IMR-90 (cell line): ENCODE measurements around the gene LGALS14. TPM values are rescaled to one million over a fixed set of nuclear protein-coding genes. Genes with fewer than 3 reads are reported as not detected.

ENCODE experiments used
- ATAC-seq: fragments of 200-7000 bp; cut with Tn5 transposase; 2 replicates; pipeline ENCODE4 v1.9.1; 2020; ENCODE audit warnings: low read depth, mild to moderate bottlenecking, moderate library complexity
- BruUV-seq: library from RNA; stranded (reverse); fragments of 400-500 nt; replicated peaks from 2 replicates; lab custom pipeline; 2021; lab: Mats Ljungman, UMichigan
- CTCF ChIA-PET: fragments of 300-600 bp; formaldehyde crosslinking; extraction: SDS; loops from one replicate; lab custom pipeline; 2021; ENCODE audit warnings: antibody characterized with exemption; lab: Yijun Ruan, JAX
- POLR2A ChIA-PET: fragments of 300-600 bp; sonication (Branson Sonifier 250); formaldehyde crosslinking; loops from one replicate; lab custom pipeline; 2022; ENCODE audit warnings: antibody characterized with exemption; ENCODE audit not compliant: unreplicated experiment; lab: Charles Lee
- DNase-seq: peaks from one replicate; pipeline ENCODE4 v3.0.0; 2013
- H2AFZ ChIP-seq: replicated peaks from 2 replicates; pipeline ENCODE3; 2013; ENCODE audit warnings: low read length, mild to moderate bottlenecking; ENCODE audit not compliant: poor library complexity
- H2AK5ac ChIP-seq: 2 replicates; pipeline ENCODE4 v1.6.1; 2013; ENCODE audit warnings: low read depth, low read length, inconsistent platforms
- H2AK9ac ChIP-seq: replicated peaks from 2 replicates; pipeline ENCODE3; 2013; ENCODE audit warnings: mild to moderate bottlenecking, low read depth, low read length, moderate library complexity; ENCODE audit not compliant: poor library complexity
- H2BK120ac ChIP-seq: 2 replicates; pipeline ENCODE4 v1.6.1; 2013; ENCODE audit warnings: low read depth, low read length, inconsistent platforms
- H2BK15ac ChIP-seq: 3 replicates; pipeline ENCODE4 v1.6.1; 2013; ENCODE audit warnings: low read depth, low read length, inconsistent platforms
- H2BK20ac ChIP-seq: 2 replicates; pipeline ENCODE4 v1.6.1; 2013; ENCODE audit warnings: low read depth, mild to moderate bottlenecking, inconsistent platforms, low read length, moderate library complexity
- H2BK5ac ChIP-seq: 2 replicates; pipeline ENCODE4 v1.6.1; 2013; ENCODE audit warnings: mild to moderate bottlenecking, low read depth, low read length, inconsistent platforms; ENCODE audit not compliant: poor library complexity, severe bottlenecking
- H3K14ac ChIP-seq: replicated peaks from 2 replicates; pipeline ENCODE4 v1.6.1; 2013; ENCODE audit warnings: low read depth, low read length, inconsistent platforms
- H3K18ac ChIP-seq: 2 replicates; pipeline ENCODE4 v1.6.1; 2013; ENCODE audit warnings: low read depth, low read length, control low read depth
- H3K23ac ChIP-seq: 2 replicates; pipeline ENCODE4 v1.6.1; 2013; ENCODE audit warnings: low read depth, low read length, inconsistent platforms
- H3K27ac ChIP-seq: 2 replicates; pipeline ENCODE4 v1.5.1; 2013; ENCODE audit warnings: mild to moderate bottlenecking, control low read depth, low read length; ENCODE audit not compliant: insufficient read depth
- H3K27me3 ChIP-seq: 2 replicates; pipeline ENCODE4 v1.6.1; 2013; ENCODE audit warnings: low read length; ENCODE audit not compliant: control insufficient read depth, insufficient read depth
- H3K36me3 ChIP-seq: 2 replicates; pipeline ENCODE4 v1.6.1; 2013; ENCODE audit warnings: low read length, mixed read lengths; ENCODE audit not compliant: control insufficient read depth, insufficient read depth
- H3K4ac ChIP-seq: 2 replicates; pipeline ENCODE4 v1.6.1; 2013; ENCODE audit warnings: low read depth, low read length, inconsistent platforms
- H3K4me1 ChIP-seq: 2 replicates; pipeline ENCODE4 v1.6.1; 2013; ENCODE audit warnings: low read length, mixed read lengths; ENCODE audit not compliant: control insufficient read depth, insufficient read depth
- H3K4me2 ChIP-seq: 2 replicates; pipeline ENCODE4 v1.6.1; 2013; ENCODE audit warnings: low read depth, mild to moderate bottlenecking, control low read depth, low read length, moderate library complexity
- H3K4me3 ChIP-seq: 2 replicates; pipeline ENCODE4 v1.5.1; 2013; ENCODE audit warnings: low read depth, mild to moderate bottlenecking, control low read depth, low read length, moderate library complexity; ENCODE audit not compliant: insufficient read depth
- H3K56ac ChIP-seq: 2 replicates; pipeline ENCODE4 v1.6.1; 2013; ENCODE audit warnings: low read length, inconsistent platforms; ENCODE audit not compliant: insufficient read depth; ENCODE audit errors: extremely low read depth
- H3K79me1 ChIP-seq, 2 experiments: 2 replicates each; pipeline ENCODE4 v1.6.1; 2013; ENCODE audit warnings: low read length in 2 of 2, inconsistent platforms in 1 of 2, low read depth in 1 of 2
- H3K9ac ChIP-seq: 2 replicates; pipeline ENCODE4 v1.6.1; 2013; ENCODE audit warnings: low read depth, low read length, control low read depth
- H3K9me1 ChIP-seq: 2 replicates; pipeline ENCODE4 v1.6.1; 2013; ENCODE audit warnings: low read length, inconsistent platforms; ENCODE audit not compliant: insufficient read depth
- H3K9me3 ChIP-seq: 2 replicates; pipeline ENCODE4 v1.6.1; 2013; ENCODE audit warnings: low read length; ENCODE audit not compliant: control insufficient read depth, insufficient read depth
- H4K20me1 ChIP-seq: 2 replicates; pipeline ENCODE4 v1.6.1; 2013; ENCODE audit warnings: low read length, inconsistent platforms; ENCODE audit not compliant: insufficient read depth
- H4K5ac ChIP-seq: 2 replicates; pipeline ENCODE4 v1.6.1; 2013; ENCODE audit warnings: mild to moderate bottlenecking, low read depth, low read length, control low read depth
- H4K8ac ChIP-seq, 2 experiments: 2 replicates each; pipeline ENCODE4 v1.6.1; 2013; ENCODE audit warnings: low read depth in 2 of 2, low read length in 2 of 2, control low read depth in 1 of 2, inconsistent platforms in 1 of 2
- H4K91ac ChIP-seq: 2 replicates; pipeline ENCODE4 v1.6.1; 2013; ENCODE audit warnings: low read depth, low read length, inconsistent platforms; ENCODE audit not compliant: insufficient read depth
- BHLHE40 ChIP-seq: fragments of 150-350 bp; IDR thresholded peaks from 2 replicates; pipeline ENCODE4 v1.6.1; 2016; ENCODE audit warnings: mild to moderate bottlenecking, low read depth, low read length
- CEBPB ChIP-seq: IDR thresholded peaks from 2 replicates; pipeline ENCODE4 v1.6.1; 2012; ENCODE audit warnings: low read depth, low read length, improper control_type of control experiment
- CTCF ChIP-seq: conservative IDR thresholded peaks from 2 replicates; pipeline ENCODE4 v1.5.1; 2012; ENCODE audit warnings: mild to moderate bottlenecking, low read depth, low read length, improper control_type of control experiment
- MXI1 ChIP-seq: IDR thresholded peaks from 2 replicates; pipeline ENCODE4 v1.6.1; 2012; ENCODE audit warnings: low read depth, mild to moderate bottlenecking, low read length, moderate library complexity, borderline replicate concordance
- NFE2L2 ChIP-seq: fragments of 150-350 bp; IDR thresholded peaks from 2 replicates; pipeline ENCODE4 v1.6.1; 2016; ENCODE audit warnings: low read depth, mild to moderate bottlenecking, low read length
- POLR2A ChIP-seq: IDR thresholded peaks from 2 replicates; pipeline ENCODE4 v1.6.1; 2012; ENCODE audit warnings: mild to moderate bottlenecking, low read depth, low read length
- RCOR1 ChIP-seq: IDR thresholded peaks from 2 replicates; pipeline ENCODE4 v1.6.1; 2012; ENCODE audit warnings: mild to moderate bottlenecking, low read length, improper control_type of control experiment; ENCODE audit not compliant: insufficient replicate concordance
- RFX5 ChIP-seq: IDR thresholded peaks from 2 replicates; pipeline ENCODE4 v1.8.0; 2012; ENCODE audit warnings: low read depth, mild to moderate bottlenecking, low read length, moderate library complexity
- SMC3 ChIP-seq: fragments of 150-350 bp; IDR thresholded peaks from 2 replicates; pipeline ENCODE4 v1.6.1; 2016; ENCODE audit warnings: low read depth, mild to moderate bottlenecking, antibody characterized with exemption, low read length, moderate library complexity
- USF2 ChIP-seq: fragments of 150-350 bp; IDR thresholded peaks from 2 replicates; pipeline ENCODE4 v1.6.1; 2017; ENCODE audit warnings: mild to moderate bottlenecking, antibody characterized with exemption, low read length, low read depth
- WGBS, 2 experiments: methylation state at CpG; one replicate each; pipeline versions ENCODE4 v1.1.5 to v1.1.7; 2013; ENCODE audit warnings: missing lambda C conversion rate in 2 of 2; ENCODE audit not compliant: insufficient read length in 1 of 2; ENCODE audit errors: extremely low coverage in 2 of 2; 5-methylcytosine and 5-hydroxymethylcytosine counted together
- dilution Hi-C: fragments of 300-500 bp; cut with HindIII; formaldehyde crosslinking; loops from one replicate; pipeline ENCODE4 v1.14.3; 2018; ENCODE audit warnings: low sequenced_read_pairs; ENCODE audit not compliant: unreplicated experiment
- in situ Hi-C: fragments of 300-500 bp; cut with MboI; formaldehyde crosslinking; loops from 3 replicates; pipeline ENCODE4 v1.14.3; 2019; ENCODE audit warnings: low sequenced_read_pairs, inconsistent platforms, mixed read lengths
- intact Hi-C: fragments of 100-400 bp; cut with micrococcal nuclease; formaldehyde crosslinking; loops from 2 replicates; pipeline ENCODE4 v1.10.0; 2022
- polyA plus RNA-seq, 3 experiments: library from polyadenylated mRNA; depleted of rRNA; stranded (reverse); fragments of >200 nt; gene quantifications; 2 replicates each; pipeline ENCODE4 v1.2.3, GENCODE V29; 2012; ENCODE audit warnings: low replicate concordance in 1 of 3
- total RNA-seq: library from RNA; depleted of rRNA; stranded (reverse); fragments of >200 nt; gene quantifications from 2 replicates; pipeline ENCODE4 v1.2.3, GENCODE V29; 2012
- TF ChIP-seq, protein P1 (sequence below): fragments of 150-350 bp; IDR thresholded peaks from 2 replicates; pipeline ENCODE4 v1.6.1; 2016; ENCODE audit warnings: low read depth, mild to moderate bottlenecking, low read length, moderate library complexity, borderline replicate concordance

LGALS14 gene
- total and polyA plus RNA-seq, 2 of the 4 experiments (the other 2 are of a cell fraction): not detected

GRCh38 chr19:39676004-39676403 lies 28.3 kb upstream of the LGALS14 start:
- no peak overlapping the region for H2BK20ac ChIP-seq
- no peaks in the 10 kb centered on the region for H3K36me3 ChIP-seq
- H3K4me3 ChIP-seq: no peak overlapping the region
- ATAC-seq: no peak
- in situ Hi-C loops: loop anchor here (10.0 kb wide), 1 partner anchor 121 kb away; no protein-coding TSS in a partner anchor
- H2BK120ac ChIP-seq: no peak overlapping the region
- H3K27ac ChIP-seq: no peak overlapping the region
- no peak overlapping the region for H3K4me2 ChIP-seq
- H2AK5ac ChIP-seq: no peak overlapping the region
- H4K5ac ChIP-seq: no peak overlapping the region
- H3K4ac ChIP-seq: no peak overlapping the region
- 0 out of 2 replicates have a peak, but pooled peaks cover 1% of the 10 kb centered on the region for H3K27me3 ChIP-seq
- no peak overlapping the region for H3K14ac ChIP-seq
- H3K9ac ChIP-seq: no peak overlapping the region
- dilution Hi-C loops: no loop called here
- intact Hi-C loops: no loop called here
- no peak overlapping the region for H3K18ac ChIP-seq
- no peak overlapping the region for H2BK5ac ChIP-seq
- no peak overlapping the region for H2AFZ ChIP-seq
- no CpG with 5 or more reads among the region's 3 CpGs for WGBS, 2 experiments
- no peak overlapping the region for H4K91ac ChIP-seq
- no peaks in the 10 kb centered on the region for H3K79me1 ChIP-seq
- H3K9me1 ChIP-seq: no peaks in the 10 kb centered on the region
- no peak for DNase-seq
- BruUV-seq: no TSS peak
- H2AK9ac ChIP-seq: no peak overlapping the region
- no peak overlapping the region for H3K23ac ChIP-seq
- no peaks in the 10 kb centered on the region for H3K9me3 ChIP-seq
- no peak overlapping the region for H3K56ac ChIP-seq
- POLR2A ChIA-PET: no interaction called here
- CTCF ChIA-PET: no interaction called here
- H4K8ac ChIP-seq: no peak overlapping the region
- no peak overlapping the region for H2BK15ac ChIP-seq
- H4K20me1 ChIP-seq: no peaks in the 10 kb centered on the region
- no peaks in the 10 kb centered on the region for H3K4me1 ChIP-seq
- TF ChIP-seq POLR2A (no peak), NFE2L2 (no peak), CEBPB (no peak), CTCF (no peak), RFX5 (no peak), BHLHE40 (no peak), MXI1 (no peak), USF2 (no peak), RCOR1 (no peak), SMC3 (no peak)
- TF ChIP-seq, protein P1, sequence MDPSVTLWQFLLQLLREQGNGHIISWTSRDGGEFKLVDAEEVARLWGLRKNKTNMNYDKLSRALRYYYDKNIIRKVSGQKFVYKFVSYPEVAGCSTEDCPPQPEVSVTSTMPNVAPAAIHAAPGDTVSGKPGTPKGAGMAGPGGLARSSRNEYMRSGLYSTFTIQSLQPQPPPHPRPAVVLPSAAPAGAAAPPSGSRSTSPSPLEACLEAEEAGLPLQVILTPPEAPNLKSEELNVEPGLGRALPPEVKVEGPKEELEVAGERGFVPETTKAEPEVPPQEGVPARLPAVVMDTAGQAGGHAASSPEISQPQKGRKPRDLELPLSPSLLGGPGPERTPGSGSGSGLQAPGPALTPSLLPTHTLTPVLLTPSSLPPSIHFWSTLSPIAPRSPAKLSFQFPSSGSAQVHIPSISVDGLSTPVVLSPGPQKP: no peak
